SK-N-SH treated with all-trans-retinoic acid at 6 μM for 48 hours (cell line): ENCODE results near the gene LYRM4.

Source experiments
- ISL1 ChIP-seq: fragments of 250-450 bp; sonication (Bioruptor Pico); IDR thresholded peaks from 2 replicates; pipeline ENCODE4 v2.1.2; 2022; ENCODE audit warnings: mild to moderate bottlenecking, moderate library complexity
- PPARA ChIP-seq: fragments of 250-450 bp; sonication (Bioruptor Pico); IDR thresholded peaks from 2 replicates; pipeline ENCODE4 v1.5.0; 2020; ENCODE audit warnings: mild to moderate bottlenecking, borderline replicate concordance
- RARB ChIP-seq: fragments of 250-450 bp; sonication (Bioruptor Pico); IDR thresholded peaks from 2 replicates; pipeline ENCODE4 v1.8.0; 2021; ENCODE audit warnings: mild to moderate bottlenecking, moderate library complexity
- ZNF565 ChIP-seq: fragments of 450-650 bp; formaldehyde crosslinking; conservative IDR thresholded peaks from 2 replicates; pipeline ENCODE4 v1.5.0; 2020; ENCODE audit warnings: low read depth, mild to moderate bottlenecking, moderate library complexity
- TF ChIP-seq, protein P1 (sequence below): fragments of 250-450 bp; sonication (Bioruptor Pico); IDR thresholded peaks from 2 replicates; pipeline ENCODE4 v1.8.0; 2020; ENCODE audit warnings: mild to moderate bottlenecking, moderate library complexity, borderline replicate concordance
- TF ChIP-seq, protein P2 (sequence below): fragments of 250-450 bp; sonication (Bioruptor Pico); IDR thresholded peaks from 2 replicates; pipeline ENCODE4 v1.5.1; 2020; ENCODE audit warnings: low read depth, mild to moderate bottlenecking, moderate library complexity

DNA sequence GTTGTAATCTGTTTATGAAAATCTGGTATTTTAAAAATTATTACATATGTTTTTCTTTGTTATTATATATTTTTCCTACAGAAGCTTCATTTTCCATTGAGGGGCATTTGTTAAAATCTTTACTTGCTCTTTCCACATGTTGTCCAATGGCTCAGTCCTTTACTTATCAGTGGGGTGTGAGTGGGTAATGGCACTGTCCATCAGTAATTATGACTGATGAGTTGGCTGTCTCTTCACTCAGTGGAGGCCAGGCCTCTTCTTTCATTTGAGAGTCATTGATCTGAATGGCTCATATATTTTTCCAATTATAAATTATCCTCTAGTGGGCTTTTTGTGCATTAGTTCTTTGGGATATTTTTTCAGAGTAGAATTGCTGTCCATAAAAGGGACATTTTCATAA, 46.3 kb upstream of the LYRM4 start:
- TF ChIP-seq PPARA (CRISPR knock-in tag) = no peak
- TF ChIP-seq, protein P1, sequence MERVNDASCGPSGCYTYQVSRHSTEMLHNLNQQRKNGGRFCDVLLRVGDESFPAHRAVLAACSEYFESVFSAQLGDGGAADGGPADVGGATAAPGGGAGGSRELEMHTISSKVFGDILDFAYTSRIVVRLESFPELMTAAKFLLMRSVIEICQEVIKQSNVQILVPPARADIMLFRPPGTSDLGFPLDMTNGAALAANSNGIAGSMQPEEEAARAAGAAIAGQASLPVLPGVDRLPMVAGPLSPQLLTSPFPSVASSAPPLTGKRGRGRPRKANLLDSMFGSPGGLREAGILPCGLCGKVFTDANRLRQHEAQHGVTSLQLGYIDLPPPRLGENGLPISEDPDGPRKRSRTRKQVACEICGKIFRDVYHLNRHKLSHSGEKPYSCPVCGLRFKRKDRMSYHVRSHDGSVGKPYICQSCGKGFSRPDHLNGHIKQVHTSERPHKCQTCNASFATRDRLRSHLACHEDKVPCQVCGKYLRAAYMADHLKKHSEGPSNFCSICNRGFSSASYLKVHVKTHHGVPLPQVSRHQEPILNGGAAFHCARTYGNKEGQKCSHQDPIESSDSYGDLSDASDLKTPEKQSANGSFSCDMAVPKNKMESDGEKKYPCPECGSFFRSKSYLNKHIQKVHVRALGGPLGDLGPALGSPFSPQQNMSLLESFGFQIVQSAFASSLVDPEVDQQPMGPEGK (CRISPR knock-in tag) = no peak
- TF ChIP-seq RARB = no peak
- TF ChIP-seq ZNF565 (CRISPR knock-in tag) = no peak
- no peak for TF ChIP-seq ISL1
- TF ChIP-seq, protein P2, sequence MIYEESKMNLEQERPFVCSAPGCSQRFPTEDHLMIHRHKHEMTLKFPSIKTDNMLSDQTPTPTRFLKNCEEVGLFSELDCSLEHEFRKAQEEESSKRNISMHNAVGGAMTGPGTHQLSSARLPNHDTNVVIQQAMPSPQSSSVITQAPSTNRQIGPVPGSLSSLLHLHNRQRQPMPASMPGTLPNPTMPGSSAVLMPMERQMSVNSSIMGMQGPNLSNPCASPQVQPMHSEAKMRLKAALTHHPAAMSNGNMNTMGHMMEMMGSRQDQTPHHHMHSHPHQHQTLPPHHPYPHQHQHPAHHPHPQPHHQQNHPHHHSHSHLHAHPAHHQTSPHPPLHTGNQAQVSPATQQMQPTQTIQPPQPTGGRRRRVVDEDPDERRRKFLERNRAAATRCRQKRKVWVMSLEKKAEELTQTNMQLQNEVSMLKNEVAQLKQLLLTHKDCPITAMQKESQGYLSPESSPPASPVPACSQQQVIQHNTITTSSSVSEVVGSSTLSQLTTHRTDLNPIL = no peak
